ENCODE measurements around the gene FRMD5. TPM values are rescaled to one million over a fixed set of nuclear protein-coding genes. Genes with fewer than 3 reads are reported as not detected.
A peak's percentile ranks its signal among the peaks of the same experiment; 100 is the strongest.

FRMD5 gene
- total and polyA plus RNA-seq, 2 donors (not counting 1 experiment from before 2014, with no cell fraction given): not detected

DNA sequence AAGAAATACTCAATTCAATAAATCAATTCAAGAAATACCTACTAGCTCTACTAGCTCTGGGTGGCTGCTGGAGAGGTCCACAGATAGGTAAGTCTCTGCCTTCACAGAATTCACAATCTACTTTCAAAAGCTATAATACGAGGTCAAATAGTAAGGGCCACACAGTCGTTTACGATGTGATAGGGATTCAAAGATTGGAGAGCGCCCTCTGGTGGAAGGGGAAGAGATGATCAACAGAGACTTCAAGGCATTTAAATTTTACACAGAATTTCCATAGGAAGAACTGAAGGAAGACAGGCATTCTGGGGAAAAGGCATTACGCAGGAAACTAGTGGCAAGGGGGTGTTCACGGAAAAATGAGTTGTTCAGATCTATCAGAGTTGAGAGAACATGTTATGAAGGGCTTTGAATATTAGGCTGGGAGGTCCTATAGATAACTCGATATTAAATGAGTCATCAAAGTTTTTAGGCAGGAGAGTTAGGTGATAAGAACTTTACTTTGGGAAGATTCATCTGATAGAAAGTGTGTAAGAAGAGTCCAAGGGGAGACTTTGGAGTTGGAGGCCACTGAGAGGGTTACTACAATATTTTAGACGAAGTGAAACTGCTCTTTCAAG lies 128.8 kb downstream of the FRMD5 start:
- Histone ChIP-seq H3K27ac (ENCODE audit: low read length in 2 of 2) (no peak overlapping the region), H3K79me2 (ENCODE audit: control insufficient read depth, insufficient read depth, low read length) (no peaks in the 10 kb centered on the region), H3K4me2 (replicated peaks; ENCODE audit: low read depth, low read length, poor library complexity, severe bottlenecking) (no peak overlapping the region), H3K4me3 (ENCODE audit: control extremely low read depth in 1 of 5, extremely low read depth in 1 of 5, insufficient read depth in 1 of 5, low read depth in 2 of 5, low read length in 4 of 5) (no peak overlapping the region), H4K20me1 (ENCODE audit: control insufficient read depth, insufficient read depth, low read length, poor library complexity, severe bottlenecking) (no peaks in the 10 kb centered on the region), H3K9me3 (ENCODE audit: control extremely low read depth in 1 of 3, control insufficient read depth in 2 of 3, insufficient read depth in 1 of 3, low read length in 2 of 3) (no peaks in the 10 kb centered on the region), H3K36me3 (replicated peaks in 1 of 2; ENCODE audit: control extremely low read depth in 1 of 2, control insufficient read depth in 1 of 2, extremely low read depth in 1 of 2, insufficient read depth in 2 of 2, low read length in 1 of 2) (no peaks in the 10 kb centered on the region), H3K27me3 (replicated peaks in 1 of 4; ENCODE audit: control extremely low read depth in 1 of 4, control insufficient read depth in 3 of 4, insufficient read depth in 4 of 4, low read length in 3 of 4) (no peaks in the 10 kb centered on the region), H3K4me1 (ENCODE audit: control insufficient read depth in 2 of 2, insufficient read depth in 2 of 2, low read length in 2 of 2) (no peaks in the 10 kb centered on the region), H3K9ac (ENCODE audit: low read length) (no peak overlapping the region), H2AFZ (ENCODE audit: insufficient read depth, low read depth, low read length, poor library complexity, severe bottlenecking) (no peak overlapping the region)
- Mint-ChIP-seq H3K4me3 (no peak overlapping the region), H3K27me3 (peaks cover 18% of the 10 kb centered on the region), H3K4me1 (peaks cover 2% of the 10 kb centered on the region), H3K9me3 (ENCODE audit: insufficient read depth) (no peaks in the 10 kb centered on the region), H3K27ac (no peak overlapping the region)
- POLR2A ChIA-PET: no interaction called here
- CTCF ChIA-PET: interaction anchor here (0.6 to 3.9 kb wide), 13 partner anchors 8 to 255 kb away, joined by 3 to 36 read pairs (median 4); no protein-coding TSS in a partner anchor
- 35% methylated on average over 4 of the region's 8 CpGs for WGBS (ENCODE audit: insufficient coverage)
- ATAC-seq (ENCODE audit: low read depth): no peak
- DNase-seq: peak; percentile 71
- TF ChIP-seq, protein P1, sequence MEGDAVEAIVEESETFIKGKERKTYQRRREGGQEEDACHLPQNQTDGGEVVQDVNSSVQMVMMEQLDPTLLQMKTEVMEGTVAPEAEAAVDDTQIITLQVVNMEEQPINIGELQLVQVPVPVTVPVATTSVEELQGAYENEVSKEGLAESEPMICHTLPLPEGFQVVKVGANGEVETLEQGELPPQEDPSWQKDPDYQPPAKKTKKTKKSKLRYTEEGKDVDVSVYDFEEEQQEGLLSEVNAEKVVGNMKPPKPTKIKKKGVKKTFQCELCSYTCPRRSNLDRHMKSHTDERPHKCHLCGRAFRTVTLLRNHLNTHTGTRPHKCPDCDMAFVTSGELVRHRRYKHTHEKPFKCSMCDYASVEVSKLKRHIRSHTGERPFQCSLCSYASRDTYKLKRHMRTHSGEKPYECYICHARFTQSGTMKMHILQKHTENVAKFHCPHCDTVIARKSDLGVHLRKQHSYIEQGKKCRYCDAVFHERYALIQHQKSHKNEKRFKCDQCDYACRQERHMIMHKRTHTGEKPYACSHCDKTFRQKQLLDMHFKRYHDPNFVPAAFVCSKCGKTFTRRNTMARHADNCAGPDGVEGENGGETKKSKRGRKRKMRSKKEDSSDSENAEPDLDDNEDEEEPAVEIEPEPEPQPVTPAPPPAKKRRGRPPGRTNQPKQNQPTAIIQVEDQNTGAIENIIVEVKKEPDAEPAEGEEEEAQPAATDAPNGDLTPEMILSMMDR (IDR thresholded peaks at IDR 0.05): peak; percentile 88
- TF ChIP-seq EZH2 (IDR thresholded peaks at IDR 0.05; ENCODE audit: borderline replicate concordance, insufficient read depth, low read depth, low read length, poor library complexity, severe bottlenecking): no peak
- intact Hi-C loops (cut with micrococcal nuclease): loop anchor here (1.0 kb wide), 2 partner anchors 162 to 194 kb away; no protein-coding TSS in a partner anchor

DNA sequence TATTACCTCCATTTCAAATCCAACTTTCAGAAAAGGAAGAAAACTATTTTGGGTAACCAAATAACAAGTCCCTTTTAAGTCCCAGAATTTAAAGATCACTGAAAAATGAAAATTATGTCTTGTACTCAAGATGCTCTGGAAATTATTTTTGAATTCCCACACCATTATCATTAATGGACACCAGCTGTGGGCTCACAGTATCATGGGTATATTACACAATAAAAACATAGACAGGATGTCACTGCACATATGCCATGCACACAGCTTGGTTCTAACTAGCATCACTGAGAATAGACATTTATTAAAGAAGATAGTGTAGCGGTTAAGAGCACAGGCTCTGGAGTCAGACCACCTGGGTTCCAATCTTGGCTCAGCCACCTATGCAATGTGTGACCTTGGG lies 130.4 kb downstream of the FRMD5 start:
- Histone ChIP-seq H4K20me1 (ENCODE audit: control insufficient read depth, insufficient read depth, low read length, poor library complexity, severe bottlenecking) (no peaks in the 10 kb centered on the region), H3K27me3 (replicated peaks in 1 of 4; ENCODE audit: control extremely low read depth in 1 of 4, control insufficient read depth in 3 of 4, insufficient read depth in 4 of 4, low read length in 3 of 4) (no peaks in the 10 kb centered on the region), H2AFZ (ENCODE audit: insufficient read depth, low read depth, low read length, poor library complexity, severe bottlenecking) (no peak overlapping the region), H3K79me2 (ENCODE audit: control insufficient read depth, insufficient read depth, low read length) (no peaks in the 10 kb centered on the region), H3K36me3 (replicated peaks in 1 of 2; ENCODE audit: control extremely low read depth in 1 of 2, control insufficient read depth in 1 of 2, extremely low read depth in 1 of 2, insufficient read depth in 2 of 2, low read length in 1 of 2) (no peaks in the 10 kb centered on the region), H3K4me3 (ENCODE audit: control extremely low read depth in 1 of 5, extremely low read depth in 1 of 5, insufficient read depth in 1 of 5, low read depth in 2 of 5, low read length in 4 of 5) (no peak overlapping the region), H3K27ac (ENCODE audit: low read length in 2 of 2) (no peak overlapping the region), H3K9ac (ENCODE audit: low read length) (no peak overlapping the region), H3K4me1 (ENCODE audit: control insufficient read depth in 2 of 2, insufficient read depth in 2 of 2, low read length in 2 of 2) (no peaks in the 10 kb centered on the region), H3K4me2 (replicated peaks; ENCODE audit: low read depth, low read length, poor library complexity, severe bottlenecking) (no peak overlapping the region), H3K9me3 (ENCODE audit: control extremely low read depth in 1 of 3, control insufficient read depth in 2 of 3, insufficient read depth in 1 of 3, low read length in 2 of 3) (no peaks in the 10 kb centered on the region)
- H3K9me3 Mint-ChIP-seq (ENCODE audit: insufficient read depth): no peaks in the 10 kb centered on the region
- H3K4me3 Mint-ChIP-seq: no peak overlapping the region
- ChIA-PET CTCF (interaction anchor here (1.0 to 3.9 kb wide), 4 partner anchors 10 to 162 kb away, joined by 3 to 36 read pairs (median 4); no protein-coding TSS in a partner anchor), POLR2A (no interaction called here)
- H3K27me3 Mint-ChIP-seq: peaks cover 22% of the 10 kb centered on the region
- DNase-seq: no peak
- no peak for ATAC-seq (ENCODE audit: low read depth)
- H3K27ac Mint-ChIP-seq: no peak overlapping the region
- intact Hi-C loops (cut with micrococcal nuclease): no loop called here
- TF ChIP-seq, protein P1 (IDR thresholded peaks at IDR 0.05): no peak
- no peak for TF ChIP-seq EZH2 (IDR thresholded peaks at IDR 0.05; ENCODE audit: borderline replicate concordance, insufficient read depth, low read depth, low read length, poor library complexity, severe bottlenecking)
- H3K4me1 Mint-ChIP-seq: peaks cover 2% of the 10 kb centered on the region
- WGBS (ENCODE audit: insufficient coverage): no CpG with 5 or more reads among the region's 1 CpG
